HUES6 (cell line): ENCODE measurements around the gene NUTM2F.
"Not testable (repeated sequence)": the region's sequence is repeated elsewhere in the genome, so short reads cannot be mapped to it uniquely, and the experiment has no call there.

Source experiments
- H3K27ac ChIP-seq: 2 replicates; pipeline ENCODE4 v1.7.0; 2013; ENCODE audit warnings: low read depth, mild to moderate bottlenecking, low read length, inconsistent platforms
- H3K27me3 ChIP-seq: 2 replicates; pipeline ENCODE4 v1.6.1; 2013; ENCODE audit warnings: low read length; ENCODE audit not compliant: control insufficient read depth, insufficient read depth
- H3K36me3 ChIP-seq: 2 replicates; pipeline ENCODE4 v1.6.1; 2013; ENCODE audit warnings: low read length; ENCODE audit not compliant: control insufficient read depth, insufficient read depth
- H3K4me1 ChIP-seq: 2 replicates; pipeline ENCODE4 v1.6.1; 2013; ENCODE audit warnings: low read length; ENCODE audit not compliant: control insufficient read depth, insufficient read depth
- H3K4me3 ChIP-seq: 2 replicates; pipeline ENCODE4 v1.5.1; 2013; ENCODE audit warnings: low read depth, low read length
- H3K9ac ChIP-seq: one replicate; pipeline ENCODE4 v1.6.1; 2013; ENCODE audit warnings: mild to moderate bottlenecking, low read length
- H3K9me3 ChIP-seq: 2 replicates; pipeline ENCODE4 v1.6.1; 2013; ENCODE audit warnings: low read depth, low read length; ENCODE audit not compliant: control insufficient read depth, insufficient read depth

Gene NUTM2F

DNA sequence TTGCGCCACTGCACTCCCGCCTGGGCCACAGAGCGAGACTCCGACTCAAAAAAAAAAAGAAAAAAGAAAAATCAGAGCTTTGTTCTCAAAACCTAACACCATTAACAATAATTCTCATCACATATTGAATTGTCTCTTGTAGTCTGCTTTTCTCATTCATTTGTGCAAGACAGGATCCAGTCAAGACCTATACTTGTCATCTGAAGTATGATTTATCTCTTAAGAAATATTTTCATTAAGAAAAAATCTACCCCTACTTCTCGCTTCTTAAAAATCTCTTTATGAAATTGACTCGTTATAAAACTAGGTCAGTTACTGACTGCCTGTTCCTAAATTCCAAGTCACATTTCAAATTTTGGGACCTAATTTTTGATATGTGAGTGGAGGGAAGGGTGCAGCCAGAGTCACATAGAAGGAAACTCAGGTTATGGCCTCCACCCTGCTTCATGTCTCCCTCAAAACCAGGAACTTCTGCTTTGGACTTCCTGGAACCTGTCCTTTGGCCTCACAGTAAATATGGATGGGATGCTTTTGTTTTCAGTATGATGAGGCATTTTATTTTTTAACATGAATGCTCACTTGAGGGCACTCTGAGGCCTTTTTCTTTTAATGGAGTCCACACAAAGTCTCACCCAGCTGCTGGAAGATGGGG lies 50.4 kb downstream of the NUTM2F start:
- H3K27me3 ChIP-seq: no peaks in the 10 kb centered on the region
- H3K9me3 ChIP-seq: peaks cover 11% of the 10 kb centered on the region
- no peak overlapping the region for H3K9ac ChIP-seq
- peaks cover 25% of the 10 kb centered on the region for H3K36me3 ChIP-seq
- no peak overlapping the region for H3K27ac ChIP-seq
- no peak overlapping the region for H3K4me3 ChIP-seq
- no peaks in the 10 kb centered on the region for H3K4me1 ChIP-seq

DNA sequence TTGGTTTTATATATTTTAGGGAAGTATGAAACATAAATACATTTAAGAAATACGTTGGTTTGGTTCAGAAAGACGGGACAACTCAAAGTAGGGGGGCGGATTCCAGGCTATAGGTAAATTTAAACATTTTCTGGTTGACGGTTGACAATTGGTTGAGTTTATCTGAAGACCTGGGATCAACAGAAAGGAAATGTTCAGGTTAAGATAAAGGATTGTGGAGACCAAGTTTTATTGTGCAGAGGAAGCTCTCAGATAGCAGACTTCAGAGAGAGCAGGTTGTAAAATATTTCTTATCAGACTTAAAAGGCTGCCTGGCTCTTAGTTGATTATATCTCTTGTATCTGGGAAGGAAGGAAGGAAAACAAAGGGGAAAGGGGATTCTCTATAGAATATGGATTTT lies 51.4 kb downstream of the NUTM2F start:
- not testable (repeated sequence) for H3K27me3 ChIP-seq, H3K9ac ChIP-seq, H3K4me3 ChIP-seq, H3K27ac ChIP-seq, H3K4me1 ChIP-seq
- Histone ChIP-seq H3K9me3 (peaks cover 11% of the 10 kb centered on the region), H3K36me3 (peaks cover 25% of the 10 kb centered on the region)

DNA sequence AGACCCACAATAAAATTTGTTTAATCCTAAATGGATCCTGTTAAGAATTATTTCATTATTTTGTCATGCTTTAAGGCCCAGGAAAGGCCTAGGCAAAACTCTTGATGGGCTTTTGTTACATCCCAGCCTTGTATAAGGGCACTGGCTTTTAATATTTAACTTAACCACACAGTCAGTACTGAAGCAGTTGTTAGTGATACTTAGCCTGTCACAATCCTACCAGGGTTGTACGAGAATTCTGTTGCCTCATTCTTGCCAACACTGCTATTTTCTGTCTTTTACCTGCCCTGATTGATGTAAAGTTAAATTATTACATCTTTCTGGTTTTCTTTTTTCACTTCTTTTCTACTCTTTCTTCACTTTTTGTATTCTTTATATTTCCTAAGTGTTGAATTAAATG lies 58.4 kb downstream of the NUTM2F start:
- no peaks in the 10 kb centered on the region for H3K27me3 ChIP-seq
- no peak overlapping the region for H3K27ac ChIP-seq
- H3K9me3 ChIP-seq: peaks cover 37% of the 10 kb centered on the region
- peaks cover 4% of the 10 kb centered on the region; the same call in 1 of the 2 replicates for H3K36me3 ChIP-seq
- H3K4me1 ChIP-seq: no peaks in the 10 kb centered on the region
- H3K9ac ChIP-seq: no peak overlapping the region
- no peak overlapping the region for H3K4me3 ChIP-seq

DNA sequence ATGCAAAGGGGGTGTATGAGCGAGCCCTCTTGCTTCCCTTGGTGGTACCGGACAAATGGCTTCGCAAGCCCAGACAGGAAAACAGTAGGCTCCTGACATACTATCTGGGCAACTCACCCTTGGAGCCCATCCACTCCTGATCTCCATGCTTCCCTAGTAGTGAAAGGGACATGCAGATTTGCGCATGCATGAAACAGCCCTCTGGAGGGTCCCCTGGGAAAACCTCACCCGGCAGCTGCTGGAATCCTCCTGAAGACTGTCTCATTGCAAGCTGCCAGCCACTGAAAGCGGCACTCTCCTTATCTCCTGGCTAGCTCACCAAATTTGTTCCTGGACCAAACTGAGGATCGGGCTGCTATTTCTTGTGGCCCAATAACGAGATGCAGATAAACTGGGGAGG lies 59.2 kb downstream of the NUTM2F start:
- H3K9me3 ChIP-seq: peaks cover 37% of the 10 kb centered on the region
- no peak overlapping the region for H3K4me3 ChIP-seq
- no peak overlapping the region for H3K27ac ChIP-seq
- H3K4me1 ChIP-seq: no peaks in the 10 kb centered on the region
- H3K27me3 ChIP-seq: no peaks in the 10 kb centered on the region
- peaks cover under 1% of the 10 kb centered on the region for H3K36me3 ChIP-seq
- no peak overlapping the region for H3K9ac ChIP-seq
